Glutamatergic neuron (in vitro differentiated cells): ENCODE results near the gene PSMB9. TPM values are rescaled to one million over a fixed set of nuclear protein-coding genes. Genes with fewer than 3 reads are reported as not detected.
"Not testable (repeated sequence)": the region's sequence is repeated elsewhere in the genome, so short reads cannot be mapped to it uniquely, and the experiment has no call there.

ENCODE experiments used
- DNase-seq: peaks from one replicate; pipeline ENCODE4 v3.0.0; 2022
- H3K27ac Mint-ChIP-seq: one replicate; pipeline ENCODE4 v1.8.0; 2020; ENCODE audit warnings: mild to moderate bottlenecking, mixed read lengths, inconsistent platforms; ENCODE audit not compliant: unreplicated experiment
- H3K27me3 Mint-ChIP-seq: one replicate; pipeline ENCODE4 v1.8.0; 2020; ENCODE audit warnings: mild to moderate bottlenecking, moderate library complexity, mixed read lengths, inconsistent platforms; ENCODE audit not compliant: unreplicated experiment
- H3K36me3 Mint-ChIP-seq: one replicate; pipeline ENCODE4 v1.8.0; 2020; ENCODE audit warnings: mild to moderate bottlenecking, mixed read lengths, inconsistent platforms; ENCODE audit not compliant: unreplicated experiment
- H3K4me1 Mint-ChIP-seq: one replicate; pipeline ENCODE4 v1.8.0; 2020; ENCODE audit warnings: mild to moderate bottlenecking, low read depth, mixed read lengths, inconsistent platforms; ENCODE audit not compliant: unreplicated experiment
- H3K4me3 Mint-ChIP-seq: one replicate; pipeline ENCODE4 v1.8.0; 2020; ENCODE audit warnings: mild to moderate bottlenecking, mixed read lengths, inconsistent platforms; ENCODE audit not compliant: unreplicated experiment
- H3K9me3 Mint-ChIP-seq: one replicate; pipeline ENCODE4 v1.8.0; 2020; ENCODE audit warnings: mild to moderate bottlenecking, moderate library complexity, mixed read lengths, inconsistent platforms; ENCODE audit not compliant: unreplicated experiment
- long read RNA-seq: library from polyadenylated mRNA; unstranded; transcript quantifications from one replicate; pipeline ENCODE4 v2.0.0, GENCODE V29; 2020; ENCODE audit not compliant: unreplicated experiment
- total RNA-seq: library from RNA; stranded (reverse); fragmentation: NEBNext Ultra II Directional; extraction: Animal tissue kit (Norgen Biotek cat#: 25700); gene quantifications from one replicate; pipeline ENCODE4 v1.2.1, GENCODE V29; 2021; ENCODE audit not compliant: unreplicated experiment
- TF ChIP-seq, protein P1 (sequence below): fragments of 200-600 bp; sonication (generic); IDR thresholded peaks from one replicate; pipeline ENCODE4 v1.5.0; 2021; ENCODE audit not compliant: partially characterized antibody, unreplicated experiment

Gene PSMB9
- total RNA-seq = not detected
- long read RNA-seq = 0 reads

GRCh38 chr6:32853541-32854375, at the start of gene PSMB9, which contains the start of gene TAP1:
TSS of gene PSMB9 (plus strand) at chr6:32854192. CDS start at chr6:32854230, 38 bp downstream.
TSS of gene TAP1 (minus strand) at chr6:32853704. CDS start at chr6:32853636, 68 bp downstream.
- H3K27ac Mint-ChIP-seq = no peak within 1 kb of the TSS
- TF ChIP-seq, protein P1, sequence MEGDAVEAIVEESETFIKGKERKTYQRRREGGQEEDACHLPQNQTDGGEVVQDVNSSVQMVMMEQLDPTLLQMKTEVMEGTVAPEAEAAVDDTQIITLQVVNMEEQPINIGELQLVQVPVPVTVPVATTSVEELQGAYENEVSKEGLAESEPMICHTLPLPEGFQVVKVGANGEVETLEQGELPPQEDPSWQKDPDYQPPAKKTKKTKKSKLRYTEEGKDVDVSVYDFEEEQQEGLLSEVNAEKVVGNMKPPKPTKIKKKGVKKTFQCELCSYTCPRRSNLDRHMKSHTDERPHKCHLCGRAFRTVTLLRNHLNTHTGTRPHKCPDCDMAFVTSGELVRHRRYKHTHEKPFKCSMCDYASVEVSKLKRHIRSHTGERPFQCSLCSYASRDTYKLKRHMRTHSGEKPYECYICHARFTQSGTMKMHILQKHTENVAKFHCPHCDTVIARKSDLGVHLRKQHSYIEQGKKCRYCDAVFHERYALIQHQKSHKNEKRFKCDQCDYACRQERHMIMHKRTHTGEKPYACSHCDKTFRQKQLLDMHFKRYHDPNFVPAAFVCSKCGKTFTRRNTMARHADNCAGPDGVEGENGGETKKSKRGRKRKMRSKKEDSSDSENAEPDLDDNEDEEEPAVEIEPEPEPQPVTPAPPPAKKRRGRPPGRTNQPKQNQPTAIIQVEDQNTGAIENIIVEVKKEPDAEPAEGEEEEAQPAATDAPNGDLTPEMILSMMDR = peak; percentile 39
- peak within 1 kb of the TSS; percentile 93 for H3K4me3 Mint-ChIP-seq

DNA sequence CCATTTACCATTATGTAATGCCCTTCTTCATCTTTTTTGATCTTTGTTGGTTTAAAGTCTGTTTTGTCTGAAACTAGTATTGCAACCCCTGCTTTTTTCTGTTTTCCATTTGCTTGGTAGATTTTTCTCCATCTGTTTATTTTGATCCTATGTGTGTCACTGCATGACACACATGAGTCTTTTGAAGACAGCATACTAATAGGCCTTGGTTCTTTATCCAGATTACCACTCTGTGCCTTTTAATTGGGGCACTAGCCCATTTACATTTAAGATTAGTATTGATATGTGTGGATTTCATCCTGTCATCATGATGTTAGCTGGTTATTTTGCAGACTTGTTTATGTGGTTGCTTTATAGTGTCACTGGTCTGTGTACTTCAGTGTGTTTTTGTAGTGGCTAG, 48.6 kb upstream of the PSMB9 start:
- not testable (repeated sequence) for H3K36me3 Mint-ChIP-seq

More at GRCh38 chr6:32853541-32854375, at the start of gene PSMB9, which contains the start of gene TAP1:
- peak; percentile 89 for DNase-seq
- peaks cover 6% of the 10 kb centered on the region for H3K36me3 Mint-ChIP-seq
- H3K4me1 Mint-ChIP-seq = no peaks in the 10 kb centered on the region
- peaks cover 29% of the 10 kb centered on the region for H3K27me3 Mint-ChIP-seq
- peaks cover 12% of the 10 kb centered on the region for H3K9me3 Mint-ChIP-seq

DNA sequence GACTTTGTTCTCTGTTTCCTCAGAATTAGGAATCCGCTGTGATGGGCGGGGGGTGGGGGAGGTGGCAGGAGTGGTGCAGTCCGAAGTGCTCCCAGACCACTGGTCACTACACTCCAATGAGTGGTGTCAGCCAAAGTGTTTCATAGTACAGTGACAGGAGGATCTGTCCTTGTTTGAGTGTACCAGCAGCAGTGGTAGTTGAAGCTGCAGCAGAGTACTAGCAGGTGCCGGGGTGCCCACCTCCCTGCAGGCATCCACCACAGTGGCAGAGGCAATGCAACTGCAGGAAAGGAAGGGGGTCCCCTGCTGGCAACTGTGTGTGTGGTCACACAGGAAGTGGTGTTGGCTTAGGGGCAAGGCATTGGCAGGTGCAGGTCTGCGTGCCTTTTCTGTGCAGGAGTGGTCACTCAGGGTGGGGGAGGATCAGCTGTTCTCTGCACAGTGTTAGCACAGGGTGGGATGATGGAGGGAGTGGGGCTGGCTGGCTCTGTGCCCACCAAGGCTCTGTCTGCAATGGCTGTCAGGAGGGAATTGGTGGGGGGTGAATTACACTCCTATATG, 46.9 kb upstream of the PSMB9 start:
- no peaks in the 10 kb centered on the region for H3K9me3 Mint-ChIP-seq
- no peaks in the 10 kb centered on the region for H3K27me3 Mint-ChIP-seq
- H3K27ac Mint-ChIP-seq = no peak overlapping the region
- DNase-seq = no peak
- no peaks in the 10 kb centered on the region for H3K4me1 Mint-ChIP-seq
- TF ChIP-seq, protein P1 = no peak
- H3K4me3 Mint-ChIP-seq = no peak overlapping the region
- no peaks in the 10 kb centered on the region for H3K36me3 Mint-ChIP-seq

More for the DNA sequence above, 48.6 kb upstream of the PSMB9 start:
- H3K9me3 Mint-ChIP-seq, H3K27me3 Mint-ChIP-seq, DNase-seq, H3K4me3 Mint-ChIP-seq, H3K4me1 Mint-ChIP-seq, H3K27ac Mint-ChIP-seq: not testable (repeated sequence)

- no peak for DNase-seq
- Mint-ChIP-seq H3K27me3 (no peaks in the 10 kb centered on the region), H3K27ac (no peak overlapping the region), H3K4me3 (no peak overlapping the region), H3K4me1 (no peaks in the 10 kb centered on the region), H3K36me3 (no peaks in the 10 kb centered on the region), H3K9me3 (no peaks in the 10 kb centered on the region)
- TF ChIP-seq, protein P1 = no peak
These were observed 44.8 kb upstream of the PSMB9 start for GRCh38 chr6:32809171-32809570.

- Mint-ChIP-seq H3K9me3 (no peaks in the 10 kb centered on the region), H3K27ac (no peak overlapping the region), H3K27me3 (no peaks in the 10 kb centered on the region), H3K4me3 (no peak overlapping the region), H3K4me1 (no peaks in the 10 kb centered on the region), H3K36me3 (no peaks in the 10 kb centered on the region)
- DNase-seq = no peak
- TF ChIP-seq, protein P1 = no peak
These were observed 39.8 kb upstream of the PSMB9 start for GRCh38 chr6:32814145-32814544.
